SU-DHL-6 (cell line): ENCODE data around the gene EPB41.

Source experiments
- H2AFZ ChIP-seq: fragments of 200-600 bp; sonication (generic); 2 replicates; pipeline ENCODE4 v1.6.1; 2014; ENCODE audit warnings: low read depth, mild to moderate bottlenecking, moderate library complexity, mixed read lengths, antibody characterized with exemption, low read length; ENCODE audit not compliant: severe bottlenecking
- H3F3A ChIP-seq: fragments of 200-600 bp; shearing (Covaris generic); 2 replicates; pipeline ENCODE4 v1.6.0; 2016; ENCODE audit warnings: antibody characterized with exemption, mild to moderate bottlenecking; ENCODE audit not compliant: insufficient read depth
- H3K27ac ChIP-seq: fragments of 200-600 bp; sonication (generic); 2 replicates; pipeline ENCODE4 v1.5.1; 2016; ENCODE audit warnings: low read depth, mild to moderate bottlenecking, low read length, moderate library complexity, mixed read lengths
- H3K27me3 ChIP-seq: fragments of 200-600 bp; sonication (generic), shearing (Covaris generic); 2 replicates; pipeline ENCODE4 v1.6.0; 2014; ENCODE audit warnings: mild to moderate bottlenecking, low read length
- H3K36me3 ChIP-seq: fragments of 200-600 bp; sonication (generic); 2 replicates; pipeline ENCODE4 v1.6.1; 2014; ENCODE audit warnings: mild to moderate bottlenecking, low read length, mixed read lengths
- H3K4me2 ChIP-seq: fragments of 300-600, 200-600 bp; shearing (Covaris generic), sonication (generic); 2 replicates; pipeline ENCODE4 v1.6.0; 2014; ENCODE audit warnings: low read length, low read depth, mild to moderate bottlenecking; ENCODE audit not compliant: poor library complexity, severe bottlenecking
- H3K4me3 ChIP-seq: fragments of 200-600 bp; sonication (generic); 2 replicates; pipeline ENCODE4 v1.5.1; 2014; ENCODE audit warnings: antibody characterized with exemption, low read length, mild to moderate bottlenecking, mixed read lengths; ENCODE audit not compliant: insufficient read depth, poor library complexity, severe bottlenecking
- H3K79me2 ChIP-seq: fragments of 200-600 bp; sonication (generic); 2 replicates; pipeline ENCODE4 v1.6.1; 2014; ENCODE audit warnings: mild to moderate bottlenecking, low read length, moderate library complexity; ENCODE audit not compliant: insufficient read depth
- H3K9ac ChIP-seq: fragments of 200-600 bp; sonication (generic); 2 replicates; pipeline ENCODE4 v1.7.0; 2014; ENCODE audit warnings: mild to moderate bottlenecking, low read length
- H3K9me2 ChIP-seq: fragments of 200-600 bp; sonication (generic); replicated peaks from 2 replicates; pipeline ENCODE4 v1.6.1; 2014; ENCODE audit warnings: low read length; ENCODE audit not compliant: insufficient read depth
- H3K9me3 ChIP-seq: fragments of 200-600 bp; sonication (generic); 2 replicates; pipeline ENCODE4 v1.6.1; 2014; ENCODE audit warnings: low read length, mixed read lengths; ENCODE audit not compliant: insufficient read depth
- H4K20me1 ChIP-seq: fragments of 200-600 bp; sonication (generic); 2 replicates; pipeline ENCODE4 v1.6.1; 2014; ENCODE audit warnings: low read depth, mild to moderate bottlenecking, antibody characterized with exemption, low read length, moderate library complexity, mixed read lengths
- EZH2phosphoT487 ChIP-seq: fragments of 200-600 bp; sonication (generic), shearing (Covaris generic); conservative IDR thresholded peaks from 2 replicates; pipeline ENCODE4 v1.6.1; 2018; ENCODE audit warnings: mild to moderate bottlenecking, antibody characterized with exemption, low read length, moderate library complexity, mixed read lengths
- TF ChIP-seq, protein P1 (sequence below): fragments of 200-600 bp; sonication (generic); IDR thresholded peaks from one replicate; pipeline ENCODE4 v1.5.1; 2017; ENCODE audit warnings: antibody characterized with exemption, mild to moderate bottlenecking, low read length, moderate library complexity; ENCODE audit not compliant: insufficient read depth, poor library complexity, severe bottlenecking

The EPB41 gene

DNA sequence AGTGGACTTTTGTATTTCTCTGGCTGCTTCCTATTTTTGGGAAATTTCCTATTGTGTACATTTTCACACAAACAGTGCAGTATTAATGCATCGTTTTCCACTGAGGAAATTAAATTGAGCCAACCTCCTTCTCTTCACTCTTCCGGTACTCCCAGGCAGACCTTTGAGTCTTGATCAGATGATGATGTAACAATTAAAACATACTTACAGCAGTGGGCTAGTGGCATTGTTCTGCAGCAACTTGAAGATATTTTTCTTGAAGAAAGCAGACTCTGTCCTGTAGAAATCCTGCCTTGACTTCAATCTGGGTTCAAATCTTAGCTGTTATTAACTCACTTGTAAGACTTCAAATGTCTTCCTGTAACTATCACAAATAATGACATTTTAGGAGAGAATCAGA lies 228.3 kb downstream of the EPB41 start:
- 0 out of 2 replicates have a peak, but pooled peaks cover 4% of the 10 kb centered on the region for H3K36me3 ChIP-seq
- no peak overlapping the region for H2AFZ ChIP-seq
- 0 out of 2 replicates have a peak, but pooled peaks cover 3% of the 10 kb centered on the region for H4K20me1 ChIP-seq
- H3K79me2 ChIP-seq, result no peaks in the 10 kb centered on the region
- no peak overlapping the region for H3K9ac ChIP-seq
- no peak overlapping the region for H3K27ac ChIP-seq
- H3K27me3 ChIP-seq, result no peaks in the 10 kb centered on the region
- H3F3A ChIP-seq, result peaks cover 4% of the 10 kb centered on the region; the same call in 1 of the 2 replicates
- H3K4me2 ChIP-seq, result no peak overlapping the region
- H3K9me3 ChIP-seq, result no peaks in the 10 kb centered on the region
- H3K4me3 ChIP-seq, result no peak overlapping the region
- H3K9me2 ChIP-seq, result no peaks in the 10 kb centered on the region
- TF ChIP-seq EZH2phosphoT487, result no peak
- TF ChIP-seq, protein P1, sequence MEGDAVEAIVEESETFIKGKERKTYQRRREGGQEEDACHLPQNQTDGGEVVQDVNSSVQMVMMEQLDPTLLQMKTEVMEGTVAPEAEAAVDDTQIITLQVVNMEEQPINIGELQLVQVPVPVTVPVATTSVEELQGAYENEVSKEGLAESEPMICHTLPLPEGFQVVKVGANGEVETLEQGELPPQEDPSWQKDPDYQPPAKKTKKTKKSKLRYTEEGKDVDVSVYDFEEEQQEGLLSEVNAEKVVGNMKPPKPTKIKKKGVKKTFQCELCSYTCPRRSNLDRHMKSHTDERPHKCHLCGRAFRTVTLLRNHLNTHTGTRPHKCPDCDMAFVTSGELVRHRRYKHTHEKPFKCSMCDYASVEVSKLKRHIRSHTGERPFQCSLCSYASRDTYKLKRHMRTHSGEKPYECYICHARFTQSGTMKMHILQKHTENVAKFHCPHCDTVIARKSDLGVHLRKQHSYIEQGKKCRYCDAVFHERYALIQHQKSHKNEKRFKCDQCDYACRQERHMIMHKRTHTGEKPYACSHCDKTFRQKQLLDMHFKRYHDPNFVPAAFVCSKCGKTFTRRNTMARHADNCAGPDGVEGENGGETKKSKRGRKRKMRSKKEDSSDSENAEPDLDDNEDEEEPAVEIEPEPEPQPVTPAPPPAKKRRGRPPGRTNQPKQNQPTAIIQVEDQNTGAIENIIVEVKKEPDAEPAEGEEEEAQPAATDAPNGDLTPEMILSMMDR, result no peak

- H3K9me3 ChIP-seq, result no peaks in the 10 kb centered on the region
- H3K36me3 ChIP-seq, result peaks cover 11% of the 10 kb centered on the region; the same call in 1 of the 2 replicates
Observed at GRCh38 chr1:29144178-29144577, 229.8 kb downstream of the EPB41 start.

DNA sequence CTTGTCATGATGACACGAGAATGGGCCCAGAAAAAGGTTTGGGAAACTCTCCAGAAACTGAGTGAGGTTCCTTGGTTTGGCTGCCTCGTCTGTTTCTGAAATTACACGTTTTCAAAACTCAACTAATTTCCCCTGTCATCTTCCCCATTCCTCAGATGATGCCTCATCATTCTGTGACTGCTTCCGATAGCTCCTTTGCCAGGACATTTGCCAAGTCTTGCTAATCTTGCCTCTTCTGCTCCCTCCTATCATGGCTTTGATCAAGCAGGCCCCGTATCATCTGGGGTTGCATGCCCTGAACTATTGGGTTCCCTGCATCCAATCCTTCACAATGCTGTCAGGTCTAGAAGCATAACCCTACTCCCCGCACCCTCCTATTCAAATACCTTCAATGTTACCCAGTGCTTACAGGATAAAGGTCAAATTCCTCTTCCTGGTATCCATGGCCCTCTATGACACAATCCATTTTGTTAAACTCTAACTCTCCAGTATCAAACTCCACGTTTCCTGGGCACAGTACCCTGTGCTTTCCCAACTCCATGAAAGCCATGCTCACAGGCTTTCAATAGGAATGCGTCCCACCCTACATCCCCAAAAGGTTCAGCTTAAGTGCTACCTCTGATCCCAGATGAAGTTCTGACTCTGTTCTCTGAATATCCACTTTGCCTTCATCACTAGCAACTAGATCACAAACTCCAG lies 231.5 kb downstream of the EPB41 start:
- Histone ChIP-seq H3K27ac (no peak overlapping the region), H3K9me3 (no peaks in the 10 kb centered on the region), H3K27me3 (no peaks in the 10 kb centered on the region), H3F3A (peaks cover 4% of the 10 kb centered on the region; the same call in 1 of the 2 replicates), H3K9ac (no peak overlapping the region), H3K79me2 (no peaks in the 10 kb centered on the region), H3K36me3 (peaks cover 11% of the 10 kb centered on the region; the same call in 1 of the 2 replicates), H2AFZ (no peak overlapping the region), H4K20me1 (0 out of 2 replicates have a peak, but pooled peaks cover 6% of the 10 kb centered on the region), H3K4me2 (no peak overlapping the region), H3K9me2 (no peaks in the 10 kb centered on the region), H3K4me3 (no peak overlapping the region)
- no peak for TF ChIP-seq EZH2phosphoT487
- TF ChIP-seq, protein P1, result no peak

More at GRCh38 chr1:29144178-29144577, 229.8 kb downstream of the EPB41 start:
- Histone ChIP-seq H4K20me1 (0 out of 2 replicates have a peak, but pooled peaks cover 3% of the 10 kb centered on the region), H3K9ac (no peak overlapping the region), H3K4me3 (no peak overlapping the region), H3K27ac (no peak overlapping the region), H2AFZ (no peak overlapping the region), H3K27me3 (no peaks in the 10 kb centered on the region), H3F3A (peaks cover 4% of the 10 kb centered on the region; the same call in 1 of the 2 replicates), H3K4me2 (no peak overlapping the region), H3K79me2 (no peaks in the 10 kb centered on the region), H3K9me2 (no peaks in the 10 kb centered on the region)
- TF ChIP-seq, protein P1, result no peak
- TF ChIP-seq EZH2phosphoT487, result no peak
